Measurements from ENCODE around the gene SSBP2.
A peak's percentile ranks its signal among the peaks of the same experiment; 100 is the strongest.
"Not testable (repeated sequence)": the region's sequence is repeated elsewhere in the genome, so short reads cannot be mapped to it uniquely, and the experiment has no call there.

SSBP2 gene

DNA sequence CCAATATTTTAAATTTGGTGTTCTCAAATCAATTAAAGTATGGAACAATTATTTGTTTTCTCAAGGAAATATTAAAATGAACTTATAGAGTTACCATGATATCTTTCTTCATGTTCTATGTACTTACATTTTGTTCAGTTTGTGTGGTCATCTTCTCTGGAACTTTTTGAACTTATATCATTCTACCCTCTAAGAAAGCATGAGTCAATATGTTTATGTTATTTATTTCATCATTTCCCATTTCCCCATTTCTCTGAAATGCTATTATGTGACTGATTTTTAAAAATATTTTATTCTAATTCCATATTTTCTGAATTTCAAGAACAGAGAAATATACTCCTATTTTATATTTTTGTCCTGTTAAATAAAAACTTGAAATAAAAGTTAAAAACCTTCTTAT, 233.4 kb downstream of the SSBP2 start:
- peak; percentile 52 for DNase-seq

GRCh38 chr5:81516091-81516490, 234.8 kb downstream of the SSBP2 start:
- peak; percentile 57 for DNase-seq

DNA sequence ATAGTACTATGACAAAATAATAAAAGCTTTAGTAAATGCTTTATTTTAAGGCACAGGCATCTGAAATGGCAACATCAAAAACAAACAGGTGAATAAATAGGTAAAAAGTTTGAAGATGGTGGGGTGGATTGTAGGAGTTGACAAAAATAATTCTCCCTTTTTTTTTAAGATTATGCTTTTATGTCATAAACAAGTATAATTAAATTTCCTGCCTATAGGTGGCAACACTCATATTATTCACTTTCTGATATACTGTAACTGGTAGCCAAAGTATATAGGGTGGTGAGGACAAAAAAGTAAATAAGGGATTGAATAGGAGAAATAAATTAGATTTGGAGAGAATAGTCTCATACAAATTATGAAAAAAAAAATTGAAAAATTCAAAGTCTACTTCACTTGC, 236.9 kb downstream of the SSBP2 start:
- peak; percentile 61 for DNase-seq

DNA sequence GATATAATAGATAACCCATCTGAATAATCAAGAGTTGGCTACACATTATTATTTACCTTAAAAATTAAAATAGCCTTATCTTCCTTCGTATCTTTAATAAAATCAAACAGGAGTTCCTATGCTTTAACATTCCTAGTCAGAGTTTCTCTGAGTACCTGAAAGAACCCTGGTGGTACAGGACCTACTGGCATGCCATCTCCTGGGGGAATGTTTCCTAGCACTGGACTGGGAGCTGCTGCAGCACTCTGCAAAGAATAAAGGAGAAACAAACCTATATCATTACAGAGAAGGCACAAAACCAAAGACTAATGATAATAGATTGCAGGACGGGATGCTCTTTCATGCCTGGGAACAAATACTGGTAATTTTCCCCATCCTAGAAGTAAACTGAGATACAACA, 237.4 kb downstream of the SSBP2 start:
- no peak for DNase-seq

- DNase-seq, result peak; percentile 95
These were observed 243.9 kb downstream of the SSBP2 start for GRCh38 chr5:81506900-81507588.

DNA sequence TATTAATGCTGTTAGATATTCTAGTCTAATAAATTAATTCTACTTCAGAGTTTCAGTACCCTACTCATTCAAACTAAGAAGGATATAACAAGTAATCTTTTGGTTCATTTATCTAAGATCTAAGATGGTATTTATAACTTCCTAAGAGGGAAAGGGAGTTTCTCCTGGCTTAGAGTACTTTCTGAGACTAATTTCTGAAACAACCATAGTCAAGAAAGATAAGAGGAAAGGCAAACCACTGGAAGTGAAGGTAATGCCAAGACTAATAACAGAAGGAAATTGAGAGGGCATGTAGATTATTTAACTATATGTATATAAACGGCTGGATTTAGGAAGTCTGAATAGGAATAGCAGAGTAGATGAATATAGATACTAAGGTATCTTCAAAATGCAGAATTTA, 244.5 kb downstream of the SSBP2 start:
- DNase-seq, result peak; percentile 67

GRCh38 chr5:81505672-81506071, 245.2 kb downstream of the SSBP2 start:
- peak; percentile 67 for DNase-seq

DNA sequence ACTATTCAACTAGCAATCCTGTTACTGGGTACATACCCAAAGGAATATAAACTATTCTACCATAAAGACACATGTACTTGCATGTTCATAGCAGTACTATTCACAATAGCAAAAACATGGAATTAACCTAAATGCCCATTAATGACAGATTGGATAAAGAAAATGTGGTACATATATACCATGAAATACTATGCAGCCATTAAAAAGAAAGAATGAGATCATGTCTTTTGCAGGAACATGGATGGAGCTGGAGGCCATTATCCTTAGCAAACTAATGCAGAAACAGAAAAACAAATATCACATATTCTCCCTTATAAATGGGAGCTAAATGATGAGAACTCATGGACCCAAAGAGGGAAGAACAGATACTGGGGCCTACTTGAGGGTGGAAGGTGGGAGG, 247.3 kb downstream of the SSBP2 start:
- DNase-seq, result not testable (repeated sequence)

DNA sequence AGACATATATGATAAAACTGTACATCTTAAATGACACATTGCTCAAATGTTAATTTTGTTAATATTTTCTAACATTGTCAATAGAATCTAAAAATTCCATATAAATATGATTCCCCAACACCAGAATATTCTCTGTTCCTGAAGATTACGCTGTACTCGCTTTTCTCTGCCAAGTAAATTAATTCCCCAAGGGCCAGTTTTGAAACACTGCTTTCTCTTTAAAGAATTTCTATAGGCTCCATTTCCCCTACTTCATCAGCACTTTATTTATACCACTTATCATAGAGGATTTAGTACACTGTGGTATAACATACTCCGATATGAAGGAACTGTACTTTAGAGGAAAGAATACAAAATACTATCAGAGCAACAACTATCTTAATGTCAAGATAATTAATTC, 255.6 kb downstream of the SSBP2 start:
- no peak for DNase-seq

DNA sequence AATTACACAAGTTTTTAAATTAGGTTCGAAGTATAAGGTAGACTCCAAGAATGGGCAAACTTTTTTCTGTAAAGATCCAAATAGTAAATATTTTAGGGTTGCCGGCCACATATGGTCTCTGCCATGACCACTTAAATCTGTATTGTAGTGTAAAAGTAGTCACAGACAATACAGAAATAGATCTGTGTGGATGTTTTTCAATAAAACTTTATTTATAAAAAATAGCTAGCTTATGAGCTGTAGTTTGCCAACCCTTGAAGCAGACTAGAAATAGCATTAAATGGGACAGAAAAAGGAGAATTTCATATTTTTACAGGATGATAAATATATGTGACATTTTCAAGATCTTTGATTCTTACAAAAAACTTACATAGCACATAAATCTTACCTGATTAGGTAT, 262.0 kb downstream of the SSBP2 start:
- DNase-seq, result no peak

- peak; percentile 6 for DNase-seq
These were observed 264.2 kb downstream of the SSBP2 start for GRCh38 chr5:81486711-81487110.

DNA sequence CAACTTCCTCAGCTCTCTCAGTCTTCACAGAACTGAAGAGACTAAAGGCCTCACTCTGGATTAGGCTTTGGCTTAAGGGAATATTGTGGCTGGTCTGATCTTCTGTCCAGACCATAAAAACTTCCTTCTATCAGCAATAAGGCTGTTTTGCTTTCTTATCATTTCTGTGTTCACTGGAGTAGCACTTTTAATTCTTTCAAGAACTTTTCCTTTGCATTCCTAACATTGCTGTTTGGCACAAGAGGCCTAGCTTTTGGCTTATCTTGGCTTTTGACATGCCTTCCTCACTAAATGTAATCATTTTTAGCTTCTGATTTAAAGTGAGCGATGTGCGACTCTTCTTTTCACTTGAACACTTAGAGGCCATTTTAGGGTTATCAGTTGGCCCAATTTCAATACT, 268.3 kb downstream of the SSBP2 start:
- no peak for DNase-seq

DNA sequence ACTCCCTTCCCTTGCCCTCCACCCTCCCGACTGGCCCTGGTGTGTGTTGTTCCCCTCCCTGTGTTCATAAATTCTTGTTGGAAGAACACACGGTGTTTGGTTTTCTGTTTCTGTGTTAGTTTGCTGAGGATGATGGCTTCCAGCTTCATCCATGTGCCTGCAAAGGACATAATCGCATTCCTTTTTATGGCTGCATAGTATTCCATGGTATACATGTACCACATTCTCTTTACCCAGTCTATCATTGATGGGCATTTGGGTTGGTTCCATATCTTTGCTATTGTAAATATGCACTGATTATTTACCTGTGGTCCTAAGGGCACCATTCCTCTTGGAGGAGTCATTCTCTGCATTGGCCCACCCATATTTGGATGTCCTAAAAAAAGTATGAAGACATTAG, 277.5 kb downstream of the SSBP2 start:
- not testable (repeated sequence) for DNase-seq

GRCh38 chr5:81469676-81470075, 281.2 kb downstream of the SSBP2 start:
- DNase-seq, result no peak

- no peak for DNase-seq
These were observed 300.0 kb downstream of the SSBP2 start for GRCh38 chr5:81450940-81451339.

DNA sequence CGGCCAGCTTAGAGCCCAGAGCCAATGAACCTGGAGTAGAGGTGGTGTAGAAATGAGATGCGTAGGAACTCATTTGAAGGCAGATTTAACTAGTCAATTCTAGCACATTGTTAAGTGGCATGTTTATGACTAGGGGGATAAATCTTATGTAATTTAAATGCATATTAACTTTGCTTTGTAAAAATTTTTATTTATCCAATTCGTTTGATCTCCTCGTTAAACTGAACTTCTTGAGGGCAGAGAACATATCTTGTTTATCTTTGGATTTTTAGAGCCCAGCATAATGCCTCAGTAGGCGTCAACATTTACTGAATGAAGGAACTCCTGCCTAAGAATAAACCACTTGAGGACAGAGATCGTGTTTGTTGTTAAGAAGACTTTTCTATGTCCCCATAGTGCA, 315.9 kb downstream of the SSBP2 start:
- no peak for DNase-seq

DNA sequence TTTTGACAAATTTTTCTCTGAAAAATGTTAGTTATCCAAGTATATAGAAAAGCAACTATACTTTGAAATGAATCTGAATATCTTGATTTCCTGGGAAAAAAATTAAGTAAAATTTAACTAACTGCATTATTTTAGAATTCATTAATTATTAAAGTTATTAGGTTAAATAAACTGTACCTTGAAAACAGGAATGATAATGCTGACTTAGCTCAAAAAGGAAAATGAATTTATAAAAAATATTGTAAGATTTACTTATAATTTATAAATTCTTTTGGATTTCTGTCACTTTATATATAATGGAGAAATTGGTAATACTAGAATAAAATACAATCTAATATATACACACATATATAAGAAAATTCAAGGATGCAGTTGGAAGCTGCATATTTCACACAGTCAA, 320.9 kb downstream of the SSBP2 start:
- DNase-seq, result no peak

GRCh38 chr5:81429363-81429762, 321.5 kb downstream of the SSBP2 start:
- DNase-seq, result no peak

DNA sequence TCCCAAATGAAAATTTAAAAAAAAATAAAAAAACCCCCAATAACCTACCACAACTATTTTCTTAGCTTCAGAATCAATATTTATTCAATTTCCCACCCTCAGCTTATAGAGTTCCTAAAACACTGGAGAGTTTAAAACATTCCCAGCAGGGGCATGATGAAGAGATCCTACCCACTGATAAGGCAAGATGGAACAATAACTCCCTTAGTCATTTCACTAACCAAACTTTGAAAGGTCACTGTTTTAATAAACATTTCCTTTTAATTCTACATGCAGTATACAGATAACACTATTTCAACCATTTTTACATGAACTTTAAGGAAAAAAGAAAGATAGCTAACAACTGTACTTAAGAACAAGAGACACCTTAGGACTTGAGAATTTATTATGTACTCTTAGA, 322.0 kb downstream of the SSBP2 start:
- DNase-seq, result peak; percentile 17

DNA sequence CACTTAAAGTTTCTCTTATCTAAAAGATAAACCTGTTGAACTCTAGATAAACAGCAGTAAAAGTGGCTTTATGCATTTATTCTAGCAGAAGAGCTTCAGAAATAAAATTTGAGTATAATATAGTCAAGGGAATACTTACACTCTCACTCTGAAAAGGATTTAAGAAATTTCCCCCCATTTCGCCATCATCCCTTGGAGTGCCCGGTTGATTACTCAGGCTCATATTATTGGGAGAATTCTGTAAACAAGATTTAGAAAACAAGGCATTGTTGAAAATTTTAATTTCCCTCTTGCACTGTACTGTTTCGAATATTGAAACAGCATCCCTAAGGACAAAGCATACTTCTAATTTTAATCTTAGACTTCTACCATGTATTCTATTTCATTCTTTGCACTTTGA, 322.5 kb downstream of the SSBP2 start:
- no peak for DNase-seq

DNA sequence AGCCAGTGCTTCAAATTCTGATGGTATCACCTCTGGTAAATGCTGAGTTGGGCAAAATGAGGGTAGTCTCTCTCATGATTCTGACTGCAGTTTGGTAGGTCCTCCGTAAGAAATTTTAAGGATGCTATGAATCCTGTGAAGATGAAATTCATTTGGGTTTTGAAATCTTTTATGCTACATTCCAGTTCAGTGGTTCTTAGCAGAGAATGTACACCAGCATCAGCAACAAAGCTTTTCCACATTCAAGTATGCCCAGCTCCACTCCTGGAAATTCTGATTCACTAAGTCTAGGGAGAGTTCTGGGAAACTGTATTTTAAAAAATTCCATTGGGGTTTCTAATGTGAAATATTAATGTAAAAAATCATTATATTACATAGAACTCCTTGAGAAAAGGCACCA, 323.3 kb downstream of the SSBP2 start:
- no peak for DNase-seq

DNA sequence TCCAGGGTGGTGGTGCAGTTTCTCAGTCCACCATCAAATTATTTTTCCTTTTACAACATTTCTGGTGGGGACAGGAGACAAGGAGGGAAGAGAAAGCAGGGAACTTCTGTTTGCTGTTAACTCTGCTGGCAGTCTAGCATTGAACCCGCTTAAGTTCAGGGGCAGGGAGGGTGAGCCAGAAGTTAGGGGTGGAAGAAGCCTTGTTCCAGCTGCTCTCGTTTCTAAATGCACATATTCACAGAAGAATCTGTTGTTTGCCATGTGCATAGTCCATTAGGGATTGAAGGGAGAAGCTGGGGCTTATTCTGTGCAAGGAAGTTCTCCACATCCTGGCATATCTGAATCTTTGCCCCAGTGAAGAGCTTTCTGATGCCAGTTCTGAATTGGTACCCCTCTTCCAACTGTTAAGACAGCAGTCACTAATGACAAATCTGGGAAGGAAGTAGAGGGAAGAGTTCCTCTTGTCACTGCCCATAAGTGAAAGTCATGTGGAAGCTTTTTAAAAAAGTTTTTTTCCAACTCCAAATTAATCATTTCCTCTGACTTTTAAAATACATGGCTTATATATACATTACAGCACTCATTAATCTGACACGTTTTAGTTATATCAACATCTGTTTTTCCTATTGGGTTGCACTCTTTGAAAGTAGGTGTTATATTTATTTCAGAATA, 324.4 kb downstream of the SSBP2 start:
- no peak for DNase-seq

DNA sequence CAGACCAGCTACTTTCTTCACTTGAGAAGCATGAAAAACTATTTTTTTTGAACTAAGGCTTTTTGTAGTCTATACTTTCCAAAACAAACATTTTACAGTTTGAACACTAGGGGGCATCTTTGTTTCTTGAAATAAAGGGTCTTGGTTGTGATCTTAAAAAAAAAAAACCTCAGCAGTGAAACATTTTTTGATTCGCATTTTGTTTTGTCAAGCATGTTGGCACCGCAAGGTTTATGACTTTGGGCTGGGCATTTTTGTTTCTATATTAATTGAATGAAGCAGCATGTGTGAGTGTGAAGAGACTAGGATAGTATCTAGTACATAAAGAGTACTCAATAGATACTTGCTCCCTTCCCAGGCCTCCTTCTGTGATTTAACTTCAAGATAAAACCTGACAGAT, 325.3 kb downstream of the SSBP2 start:
- peak; percentile 71 for DNase-seq

DNA sequence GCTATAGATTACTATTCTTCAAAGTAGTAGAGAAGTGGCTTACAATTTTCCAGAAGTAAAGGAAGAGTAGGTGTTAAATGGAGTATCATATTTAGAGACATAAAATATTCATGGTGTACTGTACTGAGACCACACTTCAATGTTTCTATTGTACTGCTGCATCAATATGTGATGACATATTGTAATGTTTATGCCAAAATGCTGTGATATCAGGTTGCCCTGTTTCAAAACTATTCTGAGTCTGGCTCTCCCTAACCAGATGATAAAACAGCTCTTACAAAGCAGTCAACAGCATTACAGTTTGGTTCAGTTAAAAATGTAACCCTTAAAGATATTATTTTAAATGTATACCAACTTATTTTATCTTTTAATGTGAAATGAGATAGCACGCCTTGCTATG, 326.2 kb downstream of the SSBP2 start:
- DNase-seq, result no peak

- DNase-seq, result no peak
These were observed 328.2 kb downstream of the SSBP2 start for GRCh38 chr5:81422671-81423070.

All from OCI-M1 (cell line).